ENCODE measurements around the gene KRT36.

The KRT36 gene

DNA sequence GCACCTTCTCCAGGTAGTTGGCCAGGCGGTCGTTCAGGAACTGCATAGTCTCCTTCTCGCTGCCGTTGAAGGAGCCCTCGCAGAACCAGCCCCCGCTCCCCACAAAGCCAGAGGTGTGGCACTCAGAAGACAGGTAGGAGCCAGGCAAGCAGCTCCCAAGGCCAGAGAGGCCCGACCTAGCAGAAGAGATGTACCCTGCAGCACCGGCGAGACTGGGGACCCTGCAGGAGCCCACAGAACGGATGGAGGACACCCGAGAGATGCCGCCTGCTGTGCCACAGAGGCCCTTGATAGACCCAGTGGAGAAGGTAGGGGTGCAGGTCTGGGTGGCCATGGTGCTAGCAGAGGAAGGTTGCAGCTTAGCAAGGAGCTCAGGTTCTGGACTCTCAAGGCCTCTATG lies at the start of gene KRT36:
Gene KRT36 (minus strand): TSS at position 380 of the 400 bp plus-strand sequence. CDS start 46 bp downstream, at position 334.
- DNase-seq (ENCODE audit: low read depth in 2 of 2), result no peak

DNA sequence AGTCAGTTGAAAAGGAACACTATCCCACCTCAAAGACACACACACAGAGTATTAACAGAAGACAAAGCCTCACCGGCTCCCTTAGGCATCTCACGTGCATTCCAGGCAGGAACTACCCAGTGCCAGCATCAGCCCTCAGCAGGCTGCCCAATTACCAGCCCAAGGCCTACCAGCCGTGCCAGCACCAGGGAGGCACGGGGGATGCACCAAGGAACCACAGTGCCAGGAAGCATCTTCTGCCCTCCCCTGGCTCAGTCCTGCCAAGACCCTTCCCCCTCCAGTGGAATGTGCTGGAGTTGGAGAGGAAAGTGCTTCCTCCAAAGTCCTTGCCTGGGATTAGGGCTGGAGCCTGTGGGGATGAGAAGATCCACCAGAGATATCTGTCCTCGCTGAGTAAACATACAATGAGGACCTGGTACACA lies 49.4 kb upstream of the KRT36 start:
- DNase-seq (ENCODE audit: low read depth in 2 of 2), result no peak

DNA sequence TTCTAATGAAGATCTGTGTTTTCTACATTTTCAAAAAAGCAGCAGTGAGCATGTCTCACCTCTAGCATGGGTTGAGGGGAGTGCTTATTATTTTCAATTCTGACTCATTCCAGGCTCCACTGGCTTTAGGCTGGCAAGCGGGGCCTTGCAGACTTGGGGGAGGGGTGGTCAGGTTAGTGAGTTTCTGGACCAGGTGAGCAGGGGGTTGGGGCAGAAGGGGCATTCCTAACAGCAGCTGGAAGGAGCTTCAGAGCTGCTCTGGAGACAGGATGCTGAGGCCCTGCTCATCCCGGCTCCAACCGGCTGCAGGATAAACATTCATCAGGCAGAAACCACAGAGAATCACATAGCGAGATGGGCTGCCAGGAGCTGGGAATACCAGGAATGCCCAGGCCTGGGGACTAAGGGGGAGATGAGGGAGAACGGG lies 48.9 kb upstream of the KRT36 start:
- no peak for DNase-seq (ENCODE audit: low read depth in 2 of 2)

DNA sequence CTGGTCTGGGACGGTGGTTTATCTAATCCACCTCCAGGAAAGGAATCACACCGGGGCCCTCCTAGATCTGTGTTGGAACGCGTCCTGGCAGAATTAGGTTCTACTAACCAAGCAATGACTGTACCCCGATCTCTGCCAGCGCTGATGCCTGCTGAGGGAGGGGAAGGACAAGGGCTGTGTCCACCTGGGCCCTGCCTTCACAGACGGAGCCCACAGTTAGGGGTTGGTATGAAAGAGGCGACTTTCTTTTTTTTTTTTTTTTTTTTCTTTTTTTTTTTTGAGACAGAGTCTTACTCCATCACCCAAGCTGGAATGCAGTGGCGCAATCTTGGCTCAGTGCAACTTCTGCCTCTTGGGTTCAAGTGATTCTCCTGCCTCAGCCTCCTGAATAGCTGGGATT lies 48.3 kb upstream of the KRT36 start:
- no peak for DNase-seq (ENCODE audit: low read depth in 2 of 2)

DNA sequence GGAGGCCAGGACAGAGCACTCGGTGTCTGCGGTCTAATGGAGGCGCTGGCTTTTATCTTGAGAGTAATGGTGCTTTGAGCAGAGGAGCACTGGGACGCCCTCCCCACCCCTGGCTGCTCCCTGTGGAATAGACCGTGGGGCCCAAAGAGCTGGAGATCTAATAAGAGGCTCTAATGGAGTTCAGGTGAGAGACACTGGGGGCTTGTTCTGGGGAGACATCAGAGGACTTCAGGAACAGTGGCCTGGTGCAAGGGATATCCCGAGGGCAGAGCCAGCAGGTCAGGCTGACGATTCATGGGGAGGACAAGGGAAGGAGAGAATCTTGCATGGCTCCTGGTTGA lies 47.9 kb upstream of the KRT36 start:
- DNase-seq (ENCODE audit: low read depth in 2 of 2), result no peak

DNA sequence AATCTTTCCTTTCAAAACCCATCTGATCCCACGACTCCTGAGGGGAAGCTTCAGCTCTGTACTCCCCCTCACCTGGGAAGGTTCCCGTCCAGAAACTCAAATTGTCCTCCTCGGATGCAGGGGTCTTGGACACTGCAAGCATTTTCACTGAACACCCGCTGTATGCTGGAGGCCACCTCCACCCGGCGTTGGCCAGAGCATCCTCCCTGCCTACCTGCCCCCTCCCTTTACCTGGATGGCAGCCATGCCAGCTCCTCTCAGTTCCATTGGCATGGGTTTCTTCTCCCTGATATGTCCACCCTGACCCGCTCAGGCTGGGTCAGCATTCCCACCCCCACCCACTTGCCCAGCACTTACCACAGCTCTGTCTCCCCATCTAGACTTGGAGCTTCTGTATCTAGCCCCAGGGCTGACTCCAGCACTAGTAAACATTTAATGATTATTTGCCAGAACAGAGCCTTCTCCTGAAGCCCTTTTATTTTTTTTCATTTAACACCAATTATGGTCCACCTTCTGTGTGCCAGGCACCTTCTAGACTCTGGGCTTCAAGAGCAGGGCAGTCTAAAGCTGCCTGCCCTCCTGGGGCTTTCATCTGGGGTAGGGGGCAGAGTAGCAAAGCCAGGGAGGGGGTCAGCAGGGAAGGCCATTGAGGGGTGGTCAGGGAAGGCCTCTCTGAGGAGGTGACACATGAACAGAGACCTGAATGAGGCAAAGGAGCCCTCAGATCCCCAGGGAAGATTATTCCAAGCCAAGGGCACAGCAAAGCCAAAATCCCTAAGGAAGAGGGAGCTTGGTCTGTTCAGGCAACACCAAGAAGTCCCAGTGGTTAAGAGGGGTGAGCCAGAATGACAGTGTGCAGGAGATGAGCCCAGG lies 47.3 kb upstream of the KRT36 start:
- DNase-seq (ENCODE audit: low read depth in 2 of 2), result no peak

DNA sequence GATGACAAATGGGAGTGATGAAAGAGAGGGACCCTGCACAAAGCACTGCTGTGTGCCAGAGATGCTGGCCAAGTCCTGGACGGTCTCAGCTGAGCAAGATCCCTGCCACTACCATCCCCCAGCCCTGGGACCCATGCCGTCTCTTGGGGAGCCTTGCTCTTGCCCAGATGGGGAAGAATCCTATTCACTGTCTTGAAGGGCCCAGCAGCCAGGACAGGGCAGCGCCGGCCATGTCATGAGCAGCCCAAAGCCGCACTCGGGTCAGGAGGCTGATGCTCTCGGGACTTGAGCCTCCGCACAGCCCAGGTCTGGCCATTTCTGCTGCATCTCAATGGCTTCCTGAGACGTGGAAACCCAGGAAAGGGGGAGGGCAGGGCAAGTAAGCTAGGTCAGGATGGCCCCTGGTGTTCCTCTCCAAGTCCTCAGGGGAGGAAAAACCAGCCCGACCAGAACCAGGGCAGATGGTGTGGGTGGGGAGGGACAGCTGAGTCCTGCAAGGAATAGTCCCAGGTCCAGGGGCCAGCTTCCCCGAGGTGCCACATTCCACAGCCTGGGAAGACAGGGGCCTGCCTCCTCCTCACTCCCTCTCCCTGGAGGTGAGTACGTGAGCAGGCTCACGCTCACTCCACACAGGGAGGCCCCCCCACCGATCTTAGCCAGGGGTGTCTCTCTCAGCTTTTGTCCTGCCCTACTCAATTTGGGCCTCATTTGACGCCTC lies 46.2 kb upstream of the KRT36 start:
- DNase-seq (ENCODE audit: low read depth in 2 of 2), result no peak

DNA sequence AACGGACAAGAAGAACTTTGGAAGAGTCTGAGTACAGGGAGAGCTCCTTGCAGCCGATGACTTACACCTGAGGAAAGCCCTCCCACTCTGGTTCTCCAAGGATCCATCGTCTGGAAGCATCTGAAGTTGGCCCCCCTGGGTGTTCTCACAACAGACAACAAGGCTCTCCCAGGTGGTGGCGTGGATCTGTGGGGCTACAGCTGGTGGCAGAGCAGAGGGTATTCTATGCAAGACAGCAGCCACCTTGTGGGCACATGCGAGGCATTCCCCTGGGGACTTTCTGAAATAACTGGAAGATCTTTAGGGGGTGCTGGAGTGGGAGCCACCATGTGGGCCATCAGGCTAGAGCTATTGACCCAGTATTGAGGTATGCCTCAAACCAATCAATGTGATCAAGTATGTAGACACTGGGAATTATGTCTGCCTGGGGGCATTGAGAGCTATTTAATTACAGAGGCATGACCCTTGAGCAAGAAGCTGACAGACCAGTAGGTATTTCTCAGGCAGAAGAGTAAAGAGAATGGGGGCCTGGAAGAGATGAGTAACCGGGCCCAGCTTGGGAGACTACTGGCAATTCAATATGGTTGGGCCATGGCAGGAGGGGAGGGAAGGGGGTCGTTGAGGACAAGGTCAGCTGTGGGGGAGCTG lies 45.3 kb upstream of the KRT36 start:
- DNase-seq (ENCODE audit: low read depth in 2 of 2), result no peak

DNA sequence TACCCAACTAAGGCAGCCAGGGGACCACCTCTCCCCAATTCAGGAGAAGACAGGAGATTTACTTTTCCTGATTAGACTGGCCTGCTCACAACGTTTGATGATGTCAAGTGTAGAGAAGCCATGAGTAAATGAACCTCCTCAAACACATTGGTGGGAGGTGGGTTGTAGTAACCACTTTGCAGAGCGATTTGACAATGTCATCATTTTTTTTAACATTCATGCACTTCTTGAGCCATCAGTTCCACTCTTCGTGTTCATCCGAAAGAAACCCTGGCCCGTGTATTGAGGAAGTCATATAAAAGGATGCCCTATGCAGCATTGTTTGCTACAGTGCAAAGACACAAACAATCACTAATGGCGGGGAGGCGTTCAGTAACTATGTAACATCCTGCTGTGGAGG lies 43.9 kb upstream of the KRT36 start:
- DNase-seq (ENCODE audit: low read depth in 2 of 2), result no peak

DNA sequence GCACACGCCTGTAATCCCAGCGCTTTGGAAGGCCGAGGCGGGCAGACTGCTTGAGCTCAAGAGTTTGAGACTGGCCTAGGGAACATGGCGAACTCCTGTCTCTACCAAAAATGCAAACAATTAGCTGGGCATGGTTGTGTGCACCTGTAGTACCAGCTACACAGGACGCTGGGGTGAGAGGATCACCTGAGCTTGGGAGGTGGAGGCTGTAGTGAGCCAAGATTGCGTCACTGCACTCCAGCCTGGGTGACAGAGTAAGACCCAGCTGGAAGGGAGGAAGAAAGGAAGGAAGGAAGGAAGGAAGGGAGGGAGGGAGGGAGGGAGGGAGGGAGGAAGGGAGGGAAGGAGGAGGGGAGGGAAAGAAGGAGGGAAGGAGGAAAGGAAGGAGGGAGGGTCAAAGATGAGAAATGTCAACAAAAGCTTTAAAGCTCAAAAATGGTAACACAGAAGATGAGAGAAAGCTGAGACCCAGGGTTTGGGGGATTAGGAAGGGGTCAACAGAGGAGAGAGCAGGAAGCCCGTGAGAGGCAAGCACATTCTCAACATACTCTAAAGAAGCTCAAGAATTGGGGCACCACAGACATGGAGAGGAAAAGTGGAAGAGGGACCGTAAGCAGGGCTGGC lies 43.3 kb upstream of the KRT36 start:
- DNase-seq (ENCODE audit: low read depth in 2 of 2), result no peak

DNA sequence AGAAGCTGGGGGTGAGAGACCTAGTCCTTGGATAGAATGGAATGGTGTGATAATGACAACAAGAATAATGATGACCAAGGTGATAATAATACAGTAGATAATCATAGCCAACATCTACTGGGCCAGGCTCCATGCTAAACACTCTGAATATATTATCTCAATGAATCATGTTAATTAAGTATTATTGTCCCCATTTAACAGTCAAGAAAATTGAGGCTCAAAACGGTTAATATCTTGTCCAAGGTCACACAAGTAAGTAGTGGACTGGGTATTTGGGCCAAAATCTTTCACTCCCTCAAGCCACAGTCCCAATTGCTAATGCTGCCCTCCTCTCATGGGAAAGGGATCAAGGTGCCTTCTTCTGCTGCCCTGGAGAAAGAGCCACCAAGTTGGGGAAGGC lies 42.3 kb upstream of the KRT36 start:
- no peak for DNase-seq (ENCODE audit: low read depth in 2 of 2)

DNA sequence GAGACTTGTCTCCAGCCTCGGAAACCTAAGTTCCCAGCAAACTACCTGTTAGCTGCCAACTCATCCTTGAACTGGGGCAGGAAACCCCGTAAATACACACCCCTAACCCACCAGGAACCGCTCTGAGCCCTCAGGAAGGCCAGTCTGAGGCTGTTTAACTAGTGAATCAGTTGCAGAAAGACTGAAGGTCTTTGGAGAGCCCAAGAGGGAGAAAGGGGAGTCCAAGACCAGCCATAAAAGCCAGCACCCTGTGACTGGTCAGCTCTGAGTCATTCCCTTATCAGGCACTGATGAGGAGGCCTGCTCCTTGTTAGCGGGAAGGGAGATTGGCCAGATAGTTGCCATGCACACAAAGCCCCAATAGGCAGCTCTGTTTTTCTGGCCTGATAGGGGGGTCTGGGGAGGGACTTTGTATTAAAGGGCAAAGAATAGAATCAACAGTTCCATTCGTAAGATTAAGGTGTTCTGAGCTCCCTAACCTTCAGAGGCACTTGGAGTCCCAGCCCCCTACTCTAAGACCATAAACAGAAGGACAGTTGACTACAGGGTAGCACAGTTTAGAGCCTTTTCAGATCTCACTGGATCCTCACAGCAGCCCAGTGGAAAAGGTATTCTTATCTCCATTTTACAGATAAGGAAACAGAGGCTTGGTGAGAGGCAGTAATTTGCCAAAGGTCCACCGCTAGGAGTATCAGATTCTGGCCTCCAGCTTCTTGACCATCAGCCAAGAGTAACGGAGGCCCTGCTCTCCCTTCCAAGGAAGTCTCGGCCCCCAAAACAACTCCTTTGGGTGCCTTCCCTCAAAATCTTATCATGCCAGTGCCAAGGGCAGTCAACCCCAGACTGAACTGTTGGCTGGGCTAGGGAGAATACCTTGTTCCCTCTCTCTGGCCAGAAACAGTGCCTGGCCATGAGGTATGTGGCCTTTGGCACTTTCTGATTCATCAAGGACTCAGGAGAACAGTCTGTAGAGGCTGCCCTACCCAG lies 40.6 kb upstream of the KRT36 start:
- DNase-seq (ENCODE audit: low read depth in 2 of 2), result no peak

DNA sequence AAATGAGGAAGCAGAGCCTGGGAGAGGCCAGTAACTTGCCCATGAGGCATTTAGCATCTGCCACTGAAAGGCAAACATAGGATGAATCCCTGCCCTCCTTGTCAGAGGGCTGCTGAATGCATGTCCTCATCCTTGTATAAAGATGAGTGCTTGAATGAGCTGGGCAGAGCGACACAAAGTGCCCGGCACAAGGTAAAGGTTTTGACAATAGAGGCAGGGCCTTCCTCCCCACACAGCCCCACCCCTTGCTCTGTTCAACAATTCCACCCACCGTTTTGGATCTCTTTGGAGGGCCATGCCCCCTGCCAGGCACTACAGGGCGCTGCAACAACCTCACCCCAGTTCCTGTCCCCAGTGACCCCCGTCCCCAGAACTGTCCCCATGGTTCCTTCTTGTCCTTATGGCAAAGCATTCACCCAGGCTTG lies 39.8 kb upstream of the KRT36 start:
- no peak for DNase-seq (ENCODE audit: low read depth in 2 of 2)

DNA sequence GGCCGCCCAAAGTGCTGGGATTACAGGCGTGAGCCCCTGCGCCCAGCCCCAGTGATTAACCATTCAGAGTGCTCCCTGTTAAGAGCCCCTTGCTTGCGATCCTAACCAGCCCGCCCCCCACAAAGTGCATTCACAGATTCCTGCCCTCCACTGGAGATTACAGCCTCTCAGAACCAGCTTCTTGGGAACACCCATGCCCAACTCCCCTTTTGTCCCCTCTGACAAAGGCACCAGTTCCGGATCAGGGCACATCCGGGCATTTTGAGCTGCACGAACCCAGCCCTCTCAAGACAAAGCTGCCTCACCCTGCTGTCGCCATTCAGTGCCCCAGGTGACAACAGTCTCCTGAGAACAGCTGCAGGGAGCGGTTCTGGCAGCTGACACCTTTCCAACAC lies 39.2 kb upstream of the KRT36 start:
- DNase-seq (ENCODE audit: low read depth in 2 of 2), result no peak

DNA sequence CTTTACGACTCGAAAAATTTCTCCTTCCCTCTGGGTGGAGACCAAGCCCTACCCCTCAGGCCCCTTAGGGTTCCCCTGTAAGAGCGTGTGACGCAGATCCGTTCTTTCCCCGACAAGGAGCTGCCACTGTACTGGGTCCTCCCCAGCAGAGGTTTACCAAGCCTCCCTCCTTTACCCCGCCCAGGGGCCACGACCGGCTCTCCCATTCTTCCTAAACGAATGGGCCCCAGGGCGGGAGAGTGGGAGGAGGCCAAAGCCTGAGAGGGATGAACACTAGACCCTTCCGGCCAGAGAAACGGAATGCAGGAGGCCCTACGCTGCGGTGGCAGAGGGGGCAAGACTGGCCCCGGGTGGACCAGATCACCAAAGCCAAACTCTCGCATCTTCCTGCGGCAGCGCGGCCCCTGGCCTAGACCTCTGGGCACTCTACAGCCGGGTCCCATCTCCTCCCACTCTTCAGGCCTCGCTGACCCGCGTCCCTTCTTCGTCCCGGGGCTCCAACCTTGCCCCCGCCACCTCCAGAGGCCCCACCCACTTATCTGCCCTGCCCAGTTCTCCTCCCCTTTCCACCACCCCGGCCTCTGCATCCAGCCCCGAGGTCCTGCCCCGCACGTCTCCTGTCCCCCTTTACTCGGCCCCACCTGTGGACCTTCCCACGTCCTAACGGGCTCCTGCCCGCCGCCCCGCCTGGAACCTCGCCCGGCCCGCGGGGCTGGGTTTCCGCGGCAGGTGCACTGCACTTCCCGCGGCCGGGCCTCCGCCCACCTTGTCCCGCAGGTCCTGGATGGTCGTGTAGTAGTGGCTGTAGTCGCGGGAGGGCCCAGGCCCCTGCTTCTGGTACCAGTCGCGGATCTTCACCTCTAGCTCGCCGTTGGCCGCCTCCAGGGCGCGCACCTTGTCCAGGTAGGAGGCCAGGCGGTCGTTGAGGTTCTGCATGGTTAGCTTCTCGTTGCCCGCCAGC lies 37.6 kb upstream of the KRT36 start:
- DNase-seq (ENCODE audit: low read depth in 2 of 2), result no peak

DNA sequence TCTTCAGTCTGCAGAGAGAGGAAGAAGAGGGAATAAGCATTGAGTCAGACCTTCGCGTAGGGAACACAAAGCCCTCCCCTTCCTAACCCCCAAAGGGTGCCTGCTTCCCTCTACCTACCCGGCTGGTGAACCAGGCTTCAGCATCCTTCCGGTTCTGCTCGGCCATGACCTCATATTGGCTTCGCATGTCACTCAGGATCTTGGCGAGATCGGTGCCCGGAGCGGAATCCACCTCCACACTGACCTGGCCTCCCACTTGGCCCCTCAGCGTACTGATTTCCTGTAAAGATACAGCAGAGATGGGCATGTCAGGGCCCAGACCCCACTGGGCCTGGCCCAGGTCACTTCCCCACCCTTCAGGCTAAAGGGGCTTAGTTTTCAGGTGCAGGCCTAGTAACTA lies 34.6 kb upstream of the KRT36 start:
- no peak for DNase-seq (ENCODE audit: low read depth in 2 of 2)

DNA sequence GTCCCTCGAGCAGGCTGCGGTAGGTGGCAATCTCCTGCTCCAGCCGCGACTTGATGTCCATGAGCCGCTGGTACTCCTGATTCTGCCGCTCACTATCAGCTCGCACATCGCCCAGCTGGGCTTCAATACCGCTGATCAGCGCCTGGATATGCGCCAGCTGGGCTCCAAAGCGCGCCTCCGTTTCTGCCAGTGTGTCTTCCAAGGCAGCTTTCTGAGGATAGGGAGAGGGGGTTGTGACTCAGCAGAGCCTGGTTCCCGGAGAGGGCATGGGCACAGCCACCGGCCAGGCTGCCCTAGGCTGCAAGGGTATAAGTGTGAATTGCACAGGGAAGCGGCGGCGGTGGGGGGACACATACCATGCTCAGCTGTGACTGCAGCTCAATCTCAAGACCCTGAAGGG lies 34.1 kb upstream of the KRT36 start:
- DNase-seq (ENCODE audit: low read depth in 2 of 2), result no peak

DNA sequence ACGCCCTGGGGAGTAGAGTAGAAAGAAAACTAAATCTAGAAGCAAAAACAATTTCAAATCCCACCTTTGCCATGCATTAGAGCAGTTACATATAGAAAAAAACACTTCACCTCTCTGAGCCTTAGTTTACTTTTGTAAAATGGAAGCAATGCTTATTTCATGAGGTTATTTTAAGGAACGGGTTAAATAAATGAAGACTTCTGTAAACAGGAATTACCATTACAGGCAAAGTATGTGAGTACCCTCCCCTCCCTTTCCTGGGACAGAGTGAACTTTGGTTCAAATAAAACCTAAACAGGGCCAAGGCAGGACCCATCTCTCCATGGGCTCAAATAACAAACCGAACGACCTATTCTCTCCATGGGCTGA lies 33.5 kb upstream of the KRT36 start:
- DNase-seq (ENCODE audit: low read depth in 2 of 2), result no peak

DNA sequence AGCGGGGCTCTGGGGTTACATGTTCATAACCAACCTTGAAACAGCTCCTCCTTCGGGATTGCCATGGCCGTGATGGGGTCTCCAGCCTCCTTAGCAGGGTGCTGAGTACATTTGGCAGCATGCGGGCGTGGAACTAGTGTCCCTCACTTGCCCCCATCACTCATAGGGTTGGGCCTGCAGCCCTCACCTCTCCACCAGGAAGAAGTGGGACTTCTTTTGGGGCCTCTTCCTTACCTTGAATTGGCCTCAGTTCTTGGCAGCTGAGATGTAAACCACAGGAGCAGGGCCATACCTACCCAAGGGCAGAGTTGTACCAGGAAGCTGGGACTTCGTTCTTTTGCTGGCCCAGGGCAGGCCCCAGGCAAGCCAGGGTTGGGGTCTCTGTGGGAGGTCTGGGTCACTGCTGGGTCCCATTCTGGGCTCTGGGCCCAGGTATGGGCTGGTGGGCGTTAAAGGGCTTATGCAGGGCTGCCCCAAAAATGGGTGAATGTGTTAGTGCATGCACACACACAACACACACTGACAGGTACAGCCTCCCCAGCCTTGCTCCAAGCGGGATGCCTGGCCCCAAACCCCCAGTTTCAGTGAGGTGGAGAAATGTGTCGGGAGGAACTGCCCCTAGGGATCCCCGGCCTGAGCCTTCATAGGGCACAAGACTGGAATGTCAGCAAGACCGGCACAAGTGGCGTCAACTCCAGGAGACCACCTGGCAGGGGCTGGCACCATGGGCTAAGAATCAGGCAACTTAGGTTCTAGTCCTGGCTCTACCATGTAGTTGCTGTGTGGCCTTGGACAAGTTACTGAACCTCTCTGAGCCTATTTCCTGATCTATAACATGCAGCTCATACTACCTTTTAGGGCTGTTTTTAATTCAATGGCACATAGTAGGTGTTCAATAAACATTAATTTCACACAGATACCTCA lies 32.9 kb upstream of the KRT36 start:
- no peak for DNase-seq (ENCODE audit: low read depth in 2 of 2)

Measured in stimulated activated CD8-positive, alpha-beta memory T cell treated with anti-CD3 and anti-CD28 coated beads, Interleukin-7, amount 100 ng/mL, for 4 hours (primary cell).